CD4-positive, alpha-beta memory T cell (primary cell): ENCODE data around the gene ARHGAP24. TPM values are rescaled to one million over a fixed set of nuclear protein-coding genes. Genes with fewer than 3 reads are reported as not detected.

Experiments
- CTCF ChIA-PET: fragments of 350-600 bp; sonication (Branson Sonifier 250); formaldehyde crosslinking; loops from one replicate; lab custom pipeline; 2021; ENCODE audit warnings: inconsistent platforms; ENCODE audit not compliant: partially characterized antibody; lab: Charles Lee
- POLR2A ChIA-PET: fragments of 350-600 bp; sonication (Branson Sonifier 250); formaldehyde crosslinking; loops from one replicate; lab custom pipeline; 2021; ENCODE audit not compliant: partially characterized antibody; lab: Charles Lee
- DNase-seq, 5 donors: peaks; one replicate each; pipeline versions ENCODE4 v3.0.0 to v3.0.0-alpha.2; 2020 to 2022; ENCODE audit warnings: mixed read lengths in 1 of 5
- H3K27ac ChIP-seq: one replicate; pipeline ENCODE4 v1.7.0; 2013; ENCODE audit warnings: low read depth, low read length
- H3K27me3 ChIP-seq: 2 replicates; pipeline ENCODE4 v1.7.0; 2013; ENCODE audit warnings: mild to moderate bottlenecking, low read length, moderate library complexity; ENCODE audit not compliant: insufficient read depth
- H3K36me3 ChIP-seq: 2 replicates; pipeline ENCODE4 v1.7.0; 2013; ENCODE audit warnings: mild to moderate bottlenecking, low read length, moderate library complexity; ENCODE audit not compliant: insufficient read depth
- H3K4me1 ChIP-seq: 2 replicates; pipeline ENCODE4 v1.7.0; 2013; ENCODE audit warnings: mild to moderate bottlenecking, low read length, moderate library complexity; ENCODE audit not compliant: insufficient read depth
- H3K4me3 ChIP-seq, 2 donors: one replicate each; pipeline ENCODE4 v1.7.0; 2013; ENCODE audit warnings: low read length in 2 of 2, mild to moderate bottlenecking in 1 of 2
- H3K9me3 ChIP-seq, 2 donors: one replicate each; pipeline ENCODE4 v1.7.0; 2013; ENCODE audit warnings: low read length in 2 of 2, control low read depth in 1 of 2; ENCODE audit not compliant: control insufficient read depth in 1 of 2
- H3K27ac Mint-ChIP-seq, 7 donors: one replicate each; pipeline ENCODE4 v1.8.0; 2020 to 2021; ENCODE audit warnings: mixed read lengths in 7 of 7, mild to moderate bottlenecking in 6 of 7, inconsistent platforms in 3 of 7, moderate library complexity in 3 of 7
- H3K27me3 Mint-ChIP-seq, 2 donors: one replicate each; pipeline ENCODE4 v1.8.0; 2020 to 2021; ENCODE audit warnings: mixed read lengths in 2 of 2
- H3K36me3 Mint-ChIP-seq, 2 donors: one replicate each; pipeline ENCODE4 v1.8.0; 2020 to 2021; ENCODE audit warnings: mixed read lengths in 2 of 2, inconsistent platforms in 1 of 2, mild to moderate bottlenecking in 1 of 2
- H3K4me1 Mint-ChIP-seq, 4 donors: one replicate each; pipeline ENCODE4 v1.8.0; 2020 to 2021; ENCODE audit warnings: mixed read lengths in 4 of 4, mild to moderate bottlenecking in 1 of 4
- H3K4me3 Mint-ChIP-seq, 8 donors: one replicate each; pipeline ENCODE4 v1.8.0; 2020 to 2021; ENCODE audit warnings: mixed read lengths in 8 of 8, mild to moderate bottlenecking in 7 of 8, moderate library complexity in 6 of 8, inconsistent platforms in 3 of 8
- H3K9me3 Mint-ChIP-seq, 8 donors: one replicate each; pipeline ENCODE4 v1.8.0; 2020 to 2021; ENCODE audit warnings: mixed read lengths in 8 of 8, mild to moderate bottlenecking in 5 of 8, inconsistent platforms in 3 of 8, moderate library complexity in 1 of 8
- intact Hi-C: fragments of 100-400 bp; cut with micrococcal nuclease; formaldehyde crosslinking; loops from one replicate; pipeline ENCODE4 v1.15.1; 2023
- polyA plus RNA-seq, 2 donors: library from polyadenylated mRNA; unstranded; fragments of 300-500 nt; fragmentation: Illumina TruSeq; gene quantifications; one replicate each; pipeline ENCODE4 v1.2.3, GENCODE V29; 2021
- total RNA-seq, 2 experiments: library from RNA; stranded (reverse); gene quantifications; one replicate each; pipeline ENCODE4 v1.2.3, GENCODE V29; 2021

The ARHGAP24 gene
- total and polyA plus RNA-seq, 4 experiments from 2014 or later, result 0.30 TPM; not detected in 3

DNA sequence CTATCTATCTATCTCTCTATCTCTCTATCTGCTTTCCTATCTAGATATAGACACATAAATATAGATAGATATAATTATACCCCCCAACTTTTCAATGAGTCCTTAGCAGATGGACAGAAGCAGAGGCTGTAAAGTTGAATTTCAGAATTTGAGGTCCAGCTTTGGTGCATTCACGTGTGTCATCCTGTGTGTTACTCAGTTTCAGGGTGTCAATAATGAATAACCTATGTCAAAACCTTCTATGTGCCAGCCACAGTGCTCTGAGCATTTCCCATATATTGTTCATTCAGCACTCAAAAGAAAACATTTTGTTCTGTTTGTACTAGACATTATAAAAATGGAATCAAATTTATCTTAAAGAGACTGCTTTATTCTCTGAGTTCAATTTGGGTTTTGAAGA, 310.0 kb downstream of the ARHGAP24 start:
- Mint-ChIP-seq H3K9me3 (peaks cover 0 to 4% (median 0%) of the 10 kb centered on the region in 8 donors), H3K4me1 (no peaks in the 10 kb centered on the region), H3K4me3 (no peak overlapping the region), H3K27me3 (no peaks in the 10 kb centered on the region), H3K27ac (no peak overlapping the region), H3K36me3 (no peaks in the 10 kb centered on the region)
- Histone ChIP-seq H3K36me3 (no peaks in the 10 kb centered on the region), H3K4me3 (no peak overlapping the region), H3K4me1 (no peaks in the 10 kb centered on the region), H3K27me3 (no peaks in the 10 kb centered on the region), H3K27ac (no peak overlapping the region), H3K9me3 (no peaks in the 10 kb centered on the region)
- intact Hi-C loops, result no loop called here
- no peak for DNase-seq
- POLR2A ChIA-PET, result no interaction called here
- CTCF ChIA-PET, result no interaction called here

DNA sequence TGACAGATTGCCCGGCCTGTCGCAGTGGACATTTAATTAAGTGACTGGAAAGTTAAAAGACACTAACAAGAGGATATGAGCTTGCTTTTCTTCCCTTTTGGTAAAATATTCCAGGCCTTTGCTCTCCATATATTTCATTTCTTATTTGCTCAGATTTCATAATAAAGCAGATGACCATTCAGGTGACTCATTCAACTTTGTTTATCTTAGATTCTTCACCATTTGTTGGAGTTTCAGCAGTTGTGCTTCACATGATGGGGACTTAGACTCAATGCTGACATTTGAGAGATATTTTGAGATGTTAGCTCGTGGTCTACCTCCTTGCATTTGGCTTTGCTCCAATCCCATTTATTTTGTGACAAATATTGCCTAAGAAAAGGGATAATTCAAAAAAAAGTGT, 312.2 kb downstream of the ARHGAP24 start:
- CTCF ChIA-PET, result no interaction called here
- POLR2A ChIA-PET, result no interaction called here

GRCh38 chr4:85788604-85789003, 313.7 kb downstream of the ARHGAP24 start:
- Histone ChIP-seq H3K9me3 (no peaks in the 10 kb centered on the region), H3K27me3 (no peaks in the 10 kb centered on the region), H3K36me3 (no peaks in the 10 kb centered on the region), H3K4me1 (no peaks in the 10 kb centered on the region), H3K4me3 (no peak overlapping the region), H3K27ac (no peak overlapping the region)
- no peaks in the 10 kb centered on the region for H3K27me3 Mint-ChIP-seq
- POLR2A ChIA-PET, result no interaction called here
- no peaks in the 10 kb centered on the region for H3K36me3 Mint-ChIP-seq
- CTCF ChIA-PET, result interaction anchor here (1.0 kb wide), 1 partner anchor 18 kb away, joined by 3 read pairs; no protein-coding TSS in a partner anchor
- intact Hi-C loops, result no loop called here
- H3K4me1 Mint-ChIP-seq, result no peaks in the 10 kb centered on the region
- DNase-seq, result no peak
- H3K27ac Mint-ChIP-seq, result no peak overlapping the region
- peaks cover 0 to 6% (median 0%) of the 10 kb centered on the region in 8 donors for H3K9me3 Mint-ChIP-seq
- H3K4me3 Mint-ChIP-seq, result no peak overlapping the region

More for the DNA sequence above, 312.2 kb downstream of the ARHGAP24 start:
- DNase-seq, result no peak
- H3K4me1 Mint-ChIP-seq, result no peaks in the 10 kb centered on the region
- no peak overlapping the region for H3K27ac ChIP-seq
- no peaks in the 10 kb centered on the region for H3K27me3 ChIP-seq
- no peaks in the 10 kb centered on the region for H3K27me3 Mint-ChIP-seq
- no peak overlapping the region for H3K4me3 ChIP-seq
- H3K4me1 ChIP-seq, result no peaks in the 10 kb centered on the region
- peaks cover 0 to 6% (median 0%) of the 10 kb centered on the region in 8 donors for H3K9me3 Mint-ChIP-seq
- no peak overlapping the region for H3K4me3 Mint-ChIP-seq
- no peak overlapping the region for H3K27ac Mint-ChIP-seq
- no peaks in the 10 kb centered on the region for H3K36me3 ChIP-seq
- no peaks in the 10 kb centered on the region for H3K36me3 Mint-ChIP-seq
- intact Hi-C loops, result no loop called here
- no peaks in the 10 kb centered on the region for H3K9me3 ChIP-seq

- Histone ChIP-seq H3K27ac (no peak overlapping the region), H3K4me3 (no peak overlapping the region), H3K27me3 (no peaks in the 10 kb centered on the region), H3K36me3 (no peaks in the 10 kb centered on the region), H3K9me3 (no peaks in the 10 kb centered on the region), H3K4me1 (no peaks in the 10 kb centered on the region)
- Mint-ChIP-seq H3K27me3 (no peaks in the 10 kb centered on the region), H3K27ac (no peak overlapping the region), H3K4me3 (no peak overlapping the region), H3K36me3 (no peaks in the 10 kb centered on the region), H3K9me3 (peaks cover 0 to 6% (median 0%) of the 10 kb centered on the region in 8 donors), H3K4me1 (no peaks in the 10 kb centered on the region)
- intact Hi-C loops, result no loop called here
- CTCF ChIA-PET, result no interaction called here
- no peak for DNase-seq
- POLR2A ChIA-PET, result no interaction called here
Observed at GRCh38 chr4:85789241-85789640, 314.3 kb downstream of the ARHGAP24 start.

- H3K9me3 Mint-ChIP-seq, result peaks cover 0 to 6% (median 0%) of the 10 kb centered on the region in 8 donors
Observed at GRCh38 chr4:85790582-85790981, 315.6 kb downstream of the ARHGAP24 start.

DNA sequence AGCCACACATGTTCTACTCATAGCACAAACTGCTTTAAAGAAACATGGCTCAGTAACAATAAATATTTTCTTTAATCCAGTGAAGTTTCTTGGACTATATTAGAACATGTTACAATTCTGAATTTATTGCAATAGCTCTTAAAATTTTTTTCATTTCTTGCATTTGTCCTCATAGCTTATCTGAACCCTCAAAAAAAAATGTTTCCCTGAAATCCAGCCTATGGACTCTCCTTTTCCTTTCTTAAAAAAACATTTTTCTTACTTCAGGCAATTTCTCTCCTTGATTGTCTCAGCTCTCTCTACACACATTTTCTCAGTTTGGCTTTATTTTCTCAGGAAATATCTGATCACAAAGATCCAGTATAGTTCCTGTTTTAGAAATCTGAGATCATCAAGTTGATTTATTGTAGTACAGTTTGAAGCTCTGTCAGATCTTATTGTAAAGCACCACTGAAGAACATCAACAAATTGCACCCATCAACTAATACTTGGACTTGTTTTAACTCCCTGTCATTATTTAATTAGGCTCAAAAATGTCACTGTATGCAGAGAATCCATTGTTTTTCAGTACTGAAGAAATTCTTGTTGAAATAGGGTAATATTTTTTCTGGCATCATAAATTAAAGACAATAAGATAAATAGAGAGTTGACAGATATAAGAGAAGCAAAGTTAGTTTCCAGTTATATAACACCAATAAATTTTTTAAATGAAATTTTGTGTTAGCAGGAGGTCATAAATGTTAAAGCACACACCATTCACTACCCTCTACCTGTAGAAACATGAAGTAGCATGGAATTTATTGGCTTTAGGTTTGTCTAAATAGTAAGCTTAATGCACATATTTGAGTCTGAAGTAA, 317.7 kb downstream of the ARHGAP24 start:
- POLR2A ChIA-PET, result no interaction called here
- intact Hi-C loops, result no loop called here
- no peak overlapping the region for H3K4me3 Mint-ChIP-seq
- no peaks in the 10 kb centered on the region for H3K4me1 ChIP-seq
- H3K4me1 Mint-ChIP-seq, result no peaks in the 10 kb centered on the region
- H3K27me3 Mint-ChIP-seq, result no peaks in the 10 kb centered on the region
- H3K4me3 ChIP-seq, result no peak overlapping the region
- no peak for DNase-seq
- H3K36me3 ChIP-seq, result no peaks in the 10 kb centered on the region
- H3K27ac Mint-ChIP-seq, result no peak overlapping the region
- H3K27me3 ChIP-seq, result no peaks in the 10 kb centered on the region
- H3K9me3 ChIP-seq, result no peaks in the 10 kb centered on the region
- H3K27ac ChIP-seq, result no peak overlapping the region
- H3K9me3 Mint-ChIP-seq, result peaks cover 0 to 4% (median under 1%) of the 10 kb centered on the region in 8 donors
- no peaks in the 10 kb centered on the region for H3K36me3 Mint-ChIP-seq
- CTCF ChIA-PET, result no interaction called here

More at GRCh38 chr4:85790582-85790981, 315.6 kb downstream of the ARHGAP24 start:
- no peak for DNase-seq
- Mint-ChIP-seq H3K36me3 (no peaks in the 10 kb centered on the region), H3K27ac (no peak overlapping the region), H3K27me3 (no peaks in the 10 kb centered on the region), H3K4me1 (no peaks in the 10 kb centered on the region), H3K4me3 (no peak overlapping the region)
- intact Hi-C loops, result no loop called here
- ChIA-PET CTCF (no interaction called here), POLR2A (no interaction called here)
- H3K27me3 ChIP-seq, result no peaks in the 10 kb centered on the region
- H3K4me3 ChIP-seq, result no peak overlapping the region
- H3K36me3 ChIP-seq, result no peaks in the 10 kb centered on the region
- no peaks in the 10 kb centered on the region for H3K9me3 ChIP-seq
- no peak overlapping the region for H3K27ac ChIP-seq
- no peaks in the 10 kb centered on the region for H3K4me1 ChIP-seq

DNA sequence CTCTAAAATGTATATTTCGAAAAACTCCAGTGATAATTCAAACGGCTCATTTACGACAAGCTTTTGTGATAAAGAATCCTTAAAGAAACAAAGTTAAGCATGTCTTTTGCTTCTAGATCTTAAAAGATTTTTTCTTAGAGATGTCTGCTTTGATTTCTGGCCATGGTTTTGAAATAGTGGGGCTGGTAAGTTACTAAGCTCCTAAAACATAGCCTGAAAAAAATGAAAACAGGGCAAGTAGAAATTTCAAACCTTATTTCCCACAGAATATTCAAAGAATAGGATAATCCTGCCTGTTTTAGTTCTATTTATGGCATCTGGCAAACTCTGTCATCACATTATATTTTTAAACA, 318.3 kb downstream of the ARHGAP24 start:
- intact Hi-C loops, result no loop called here

More for the DNA sequence above, 318.3 kb downstream of the ARHGAP24 start:
- Mint-ChIP-seq H3K27ac (no peak overlapping the region), H3K27me3 (no peaks in the 10 kb centered on the region), H3K4me1 (no peaks in the 10 kb centered on the region), H3K4me3 (no peak overlapping the region), H3K9me3 (peaks cover 0 to 4% (median under 1%) of the 10 kb centered on the region in 8 donors), H3K36me3 (no peaks in the 10 kb centered on the region)
- no peak overlapping the region for H3K27ac ChIP-seq
- H3K9me3 ChIP-seq, result no peaks in the 10 kb centered on the region
- DNase-seq, result no peak
- ChIA-PET POLR2A (no interaction called here), CTCF (no interaction called here)
- H3K27me3 ChIP-seq, result no peaks in the 10 kb centered on the region
- no peak overlapping the region for H3K4me3 ChIP-seq
- H3K4me1 ChIP-seq, result no peaks in the 10 kb centered on the region
- H3K36me3 ChIP-seq, result no peaks in the 10 kb centered on the region
